Immature natural killer cell (primary cell): ENCODE results near the gene NRG2. TPM values are rescaled to one million over a fixed set of nuclear protein-coding genes. Genes with fewer than 3 reads are reported as not detected.

Experiments
- DNase-seq, 3 donors: peaks; one replicate each; pipeline ENCODE4 v3.0.0; 2022; ENCODE audit warnings: mixed read lengths in 1 of 3
- H3K27ac Mint-ChIP-seq, 6 donors: one replicate each; pipeline ENCODE4 v1.8.0; 2020; ENCODE audit warnings: mixed read lengths in 6 of 6, mild to moderate bottlenecking in 5 of 6, inconsistent platforms in 4 of 6, moderate library complexity in 3 of 6
- H3K27me3 Mint-ChIP-seq, 3 donors: one replicate each; pipeline ENCODE4 v1.8.0; 2020 to 2021; ENCODE audit warnings: low read depth in 3 of 3, mild to moderate bottlenecking in 3 of 3, mixed read lengths in 3 of 3, moderate library complexity in 3 of 3, inconsistent platforms in 1 of 3
- H3K36me3 Mint-ChIP-seq, 3 donors: one replicate each; pipeline ENCODE4 v1.8.0; 2020; ENCODE audit warnings: mixed read lengths in 3 of 3, inconsistent platforms in 2 of 3, mild to moderate bottlenecking in 2 of 3
- H3K4me1 Mint-ChIP-seq, 2 donors: one replicate each; pipeline ENCODE4 v1.8.0; 2020; ENCODE audit warnings: inconsistent platforms in 2 of 2, mild to moderate bottlenecking in 2 of 2, mixed read lengths in 2 of 2, moderate library complexity in 1 of 2
- H3K4me3 Mint-ChIP-seq, 5 donors: one replicate each; pipeline ENCODE4 v1.8.0; 2020; ENCODE audit warnings: mild to moderate bottlenecking in 5 of 5, mixed read lengths in 5 of 5, inconsistent platforms in 3 of 5, moderate library complexity in 3 of 5
- H3K9me3 Mint-ChIP-seq, 6 donors: one replicate each; pipeline ENCODE4 v1.8.0; 2020; ENCODE audit warnings: mild to moderate bottlenecking in 6 of 6, mixed read lengths in 6 of 6, inconsistent platforms in 4 of 6, moderate library complexity in 3 of 6
- polyA plus RNA-seq, 3 donors: library from polyadenylated mRNA; unstranded; fragments of 300-500 nt; fragmentation: Illumina TruSeq; gene quantifications; one replicate each; pipeline ENCODE4 v1.2.3, GENCODE V29; 2021

Gene NRG2
- polyA plus RNA-seq, 3 donors from 2014 or later, result 0.08 to 0.21 (median 0.08) TPM

GRCh38 chr5:139806111-139806510 is 237.0 kb downstream of the NRG2 start:
- peaks cover 0 to 1% (median 0%) of the 10 kb centered on the region in 6 donors for H3K9me3 Mint-ChIP-seq
- H3K27me3 Mint-ChIP-seq, result peaks cover 4 to 10% (median 4%) of the 10 kb centered on the region in 3 donors
- no peak overlapping the region for H3K27ac Mint-ChIP-seq
- no peak for DNase-seq
- peaks cover 0 to 4% (median 4%) of the 10 kb centered on the region in 3 donors for H3K36me3 Mint-ChIP-seq
- no peaks in the 10 kb centered on the region for H3K4me1 Mint-ChIP-seq
- H3K4me3 Mint-ChIP-seq, result no peak overlapping the region

DNA sequence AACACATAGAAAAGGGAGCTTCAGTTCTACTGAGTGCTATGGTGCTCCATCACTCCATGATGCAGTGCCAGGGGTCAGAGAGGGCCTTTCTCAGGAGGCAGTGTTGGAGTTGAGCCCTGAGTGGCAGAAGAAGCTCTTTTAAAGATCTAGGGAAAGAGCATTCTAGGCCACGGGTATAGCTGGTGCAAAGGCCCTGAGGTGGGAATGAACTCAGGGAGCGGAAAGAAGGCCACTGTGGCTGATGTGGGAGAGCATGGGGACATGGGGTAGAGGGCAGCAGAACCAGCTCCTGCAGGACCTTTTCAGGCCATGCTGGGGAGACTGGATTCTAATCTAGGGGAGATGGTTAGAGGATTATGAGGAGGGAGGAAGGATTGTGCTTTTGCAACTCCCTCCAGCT is 237.6 kb downstream of the NRG2 start:
- no peak for DNase-seq
- Mint-ChIP-seq H3K9me3 (peaks cover 0 to 1% (median 0%) of the 10 kb centered on the region in 6 donors), H3K27me3 (peaks cover 4 to 15% (median 4%) of the 10 kb centered on the region in 3 donors), H3K36me3 (peaks cover 0 to 5% (median 5%) of the 10 kb centered on the region in 3 donors), H3K27ac (no peak overlapping the region), H3K4me3 (no peak overlapping the region), H3K4me1 (no peaks in the 10 kb centered on the region)

- DNase-seq, result no peak
- Mint-ChIP-seq H3K4me1 (no peaks in the 10 kb centered on the region), H3K36me3 (peaks cover 0 to 5% (median 5%) of the 10 kb centered on the region in 3 donors), H3K27ac (no peak overlapping the region), H3K4me3 (no peak overlapping the region), H3K9me3 (peaks cover 0 to 1% (median 0%) of the 10 kb centered on the region in 6 donors), H3K27me3 (peaks cover 4 to 14% (median 5%) of the 10 kb centered on the region in 3 donors)
Observed at GRCh38 chr5:139804800-139805397, 238.2 kb downstream of the NRG2 start.

- Mint-ChIP-seq H3K36me3 (peaks cover 0 to 5% (median 5%) of the 10 kb centered on the region in 3 donors), H3K9me3 (peaks cover 0 to 1% (median 0%) of the 10 kb centered on the region in 6 donors), H3K27ac (no peak overlapping the region), H3K4me3 (no peak overlapping the region), H3K27me3 (peaks cover 4 to 14% (median 5%) of the 10 kb centered on the region in 3 donors), H3K4me1 (no peaks in the 10 kb centered on the region)
- no peak for DNase-seq
Observed at GRCh38 chr5:139803978-139804377, 239.1 kb downstream of the NRG2 start.

GRCh38 chr5:139799359-139799758 is 243.7 kb downstream of the NRG2 start:
- H3K9me3 Mint-ChIP-seq, result peaks cover 0 to 1% (median 0%) of the 10 kb centered on the region in 6 donors
- peaks cover 0 to 5% (median 5%) of the 10 kb centered on the region in 3 donors for H3K36me3 Mint-ChIP-seq
- DNase-seq, result no peak
- peaks cover 5 to 28% (median 14%) of the 10 kb centered on the region in 3 donors for H3K27me3 Mint-ChIP-seq
- H3K27ac Mint-ChIP-seq, result no peak overlapping the region
- H3K4me1 Mint-ChIP-seq, result peaks cover 0 to 8% of the 10 kb centered on the region in 2 donors
- H3K4me3 Mint-ChIP-seq, result no peak overlapping the region

GRCh38 chr5:139798883-139799282 is 244.2 kb downstream of the NRG2 start:
- Mint-ChIP-seq H3K27ac (no peak overlapping the region), H3K4me3 (no peak overlapping the region), H3K36me3 (peaks cover 0 to 5% (median 5%) of the 10 kb centered on the region in 3 donors), H3K4me1 (peaks cover 0 to 8% of the 10 kb centered on the region in 2 donors), H3K27me3 (peaks cover 6 to 33% (median 14%) of the 10 kb centered on the region in 3 donors), H3K9me3 (peaks cover 0 to 1% (median 0%) of the 10 kb centered on the region in 6 donors)
- DNase-seq, result no peak

- Mint-ChIP-seq H3K9me3 (peaks cover 0 to 1% (median 0%) of the 10 kb centered on the region in 6 donors), H3K27me3 (peaks cover 6 to 33% (median 14%) of the 10 kb centered on the region in 3 donors), H3K36me3 (peaks cover 0 to 5% (median 5%) of the 10 kb centered on the region in 3 donors), H3K4me3 (peak overlapping the region in 1 of 5 donors; percentile 18), H3K27ac (no peak overlapping the region), H3K4me1 (peaks cover 0 to 8% of the 10 kb centered on the region in 2 donors)
- DNase-seq, result no peak
Observed at GRCh38 chr5:139797856-139798510, 245.1 kb downstream of the NRG2 start.

DNA sequence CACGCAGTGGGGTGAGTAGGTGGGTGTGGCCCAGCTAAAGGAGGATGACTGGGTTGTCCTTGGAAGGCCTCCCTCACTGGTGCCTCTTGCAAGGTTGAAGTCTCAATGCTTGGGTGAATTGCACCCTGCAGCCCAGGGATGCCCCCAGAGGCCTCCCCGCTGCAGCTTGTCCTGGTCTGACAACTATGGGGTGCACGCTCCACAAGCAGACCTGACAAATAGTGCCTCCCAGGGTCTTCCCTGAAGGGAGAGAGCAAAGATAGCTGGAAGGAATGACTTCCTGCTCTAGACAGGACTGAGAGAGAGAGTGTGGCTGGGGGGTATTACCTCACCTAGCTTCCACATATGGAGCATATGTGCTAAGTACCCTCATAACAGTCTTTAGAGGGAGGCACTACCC is 245.8 kb downstream of the NRG2 start:
- Mint-ChIP-seq H3K9me3 (peaks cover 0 to 1% (median 0%) of the 10 kb centered on the region in 6 donors), H3K4me1 (peaks cover 0 to 8% of the 10 kb centered on the region in 2 donors), H3K27me3 (peaks cover 6 to 33% (median 14%) of the 10 kb centered on the region in 3 donors), H3K36me3 (peaks cover 0 to 5% (median 5%) of the 10 kb centered on the region in 3 donors), H3K27ac (no peak overlapping the region), H3K4me3 (peak overlapping the region in 1 of 5 donors; percentile 10)
- no peak for DNase-seq

Other genes starting within 250 kb of the NRG2 start
- under 1 TPM in 1 of 3 donors, not detected in 2; 0.14 TPM for gene PSD2, start 247.5 kb downstream of the NRG2 start, polyA plus RNA-seq
- gene PURA, start 70.8 kb upstream of the NRG2 start, polyA plus RNA-seq, result 1 to 10 TPM; 2.0 to 3.7 (median 3.4) TPM
- under 1 TPM in 1 of 3 donors, not detected in 2; 0.35 TPM for gene IGIP, start 82.6 kb upstream of the NRG2 start, polyA plus RNA-seq
- 10 to 100 TPM in 1 of 3 donors, 1 to 10 TPM in 2; 3.9 to 11.0 (median 7.1) TPM for gene CYSTM1, start 131.9 kb upstream of the NRG2 start, polyA plus RNA-seq